OCI-LY7 (cell line): ENCODE results near the gene TYROBP. TPM values are rescaled to one million over a fixed set of nuclear protein-coding genes. Genes with fewer than 3 reads are reported as not detected.

ENCODE experiments used
- BruUV-seq: library from RNA; stranded (reverse); fragments of 400-500 nt; replicated peaks from 2 replicates; lab custom pipeline; 2021; lab: Mats Ljungman, UMichigan
- CTCF ChIA-PET: fragments of 300-600 bp; sonication (Branson Sonifier 250); formaldehyde crosslinking; loops from one replicate; lab custom pipeline; 2022; ENCODE audit warnings: antibody characterized with exemption; ENCODE audit not compliant: unreplicated experiment; lab: Charles Lee
- POLR2A ChIA-PET: fragments of 300-600 bp; sonication (Branson Sonifier 250); formaldehyde crosslinking; loops from one replicate; lab custom pipeline; 2022; ENCODE audit warnings: antibody characterized with exemption; lab: Charles Lee
- DNase-seq: peaks from one replicate; pipeline ENCODE4 v3.0.0-alpha.2; 2015; ENCODE audit warnings: low spot score
- H2AFZ ChIP-seq: fragments of 200-600 bp; sonication (generic), shearing (Covaris generic); 2 replicates; pipeline ENCODE4 v1.6.1; 2014; ENCODE audit warnings: mild to moderate bottlenecking, antibody characterized with exemption, low read length, moderate library complexity
- H3K27ac ChIP-seq: fragments of 200-600 bp; sonication (generic); 2 replicates; pipeline ENCODE4 v1.5.1; 2014; ENCODE audit warnings: mixed run types, low read depth, mild to moderate bottlenecking, moderate library complexity, low read length, inconsistent platforms; ENCODE audit not compliant: poor library complexity, severe bottlenecking
- H3K36me3 ChIP-seq: fragments of 200-600 bp; sonication (generic); 2 replicates; pipeline ENCODE4 v1.6.1; 2014; ENCODE audit warnings: mild to moderate bottlenecking, antibody characterized with exemption, low read length, moderate library complexity, mixed read lengths; ENCODE audit not compliant: insufficient read depth
- H3K4me1 ChIP-seq: fragments of 200-600 bp; sonication (generic); 2 replicates; pipeline ENCODE4 v1.5.1; 2014; ENCODE audit warnings: mild to moderate bottlenecking, low read length; ENCODE audit not compliant: insufficient read depth, poor library complexity, severe bottlenecking
- H3K4me2 ChIP-seq: fragments of 200-600 bp; sonication (generic); 2 replicates; pipeline ENCODE4 v1.6.1; 2014; ENCODE audit warnings: mild to moderate bottlenecking, low read length
- H3K4me3 ChIP-seq: fragments of 200-600 bp; sonication (generic); 2 replicates; pipeline ENCODE4 v1.5.1; 2014; ENCODE audit warnings: mild to moderate bottlenecking, low read depth, low read length; ENCODE audit not compliant: poor library complexity, severe bottlenecking
- H3K79me2 ChIP-seq: fragments of 200-600 bp; sonication (generic); 2 replicates; pipeline ENCODE4 v1.6.1; 2016; ENCODE audit warnings: low read depth, mild to moderate bottlenecking, low read length, moderate library complexity, mixed read lengths; ENCODE audit not compliant: insufficient read depth
- H3K9me2 ChIP-seq: fragments of 200-600 bp; sonication (generic); 2 replicates; pipeline ENCODE4 v1.6.1; 2016; ENCODE audit warnings: mild to moderate bottlenecking, low read length, mixed read lengths; ENCODE audit not compliant: insufficient read depth
- H3K9me3 ChIP-seq: fragments of 200-600 bp; sonication (generic); 2 replicates; pipeline ENCODE4 v1.6.1; 2014; ENCODE audit warnings: mild to moderate bottlenecking, mixed run types, low read length, mixed read lengths
- H4K20me1 ChIP-seq: fragments of 200-600 bp; sonication (generic); 2 replicates; pipeline ENCODE4 v1.6.1; 2014; ENCODE audit warnings: mild to moderate bottlenecking, antibody characterized with exemption, low read length, moderate library complexity, mixed read lengths; ENCODE audit not compliant: insufficient read depth
- EZH2phosphoT487 ChIP-seq: fragments of 200-600 bp; sonication (generic); IDR thresholded peaks from 2 replicates; pipeline ENCODE4 v1.6.1; 2018; ENCODE audit warnings: low read depth, borderline replicate concordance, mild to moderate bottlenecking, mixed run types, antibody characterized with exemption, low read length, moderate library complexity, mixed read lengths
- intact Hi-C: fragments of 100-400 bp; cut with micrococcal nuclease; formaldehyde crosslinking; loops from one replicate; pipeline ENCODE4 v1.10.0; 2022; ENCODE audit not compliant: unreplicated experiment
- total RNA-seq, 2 experiments: library from RNA; depleted of rRNA in 1 of 2; stranded (reverse); fragments of >200 nt in 1 of 2; shearing (Covaris generic) in 1 of 2; gene quantifications; 2 replicates each; pipeline ENCODE4 v1.2.3, GENCODE V29; 2014 to 2022
- TF ChIP-seq, protein P1 (sequence below): fragments of 200-600 bp; sonication (generic); conservative IDR thresholded peaks from 2 replicates; pipeline ENCODE4 v1.5.1; 2014; ENCODE audit warnings: mild to moderate bottlenecking, antibody characterized with exemption, low read length, moderate library complexity, mixed read lengths

Gene TYROBP
- total RNA-seq, 2 experiments from 2014 or later: not detected

DNA sequence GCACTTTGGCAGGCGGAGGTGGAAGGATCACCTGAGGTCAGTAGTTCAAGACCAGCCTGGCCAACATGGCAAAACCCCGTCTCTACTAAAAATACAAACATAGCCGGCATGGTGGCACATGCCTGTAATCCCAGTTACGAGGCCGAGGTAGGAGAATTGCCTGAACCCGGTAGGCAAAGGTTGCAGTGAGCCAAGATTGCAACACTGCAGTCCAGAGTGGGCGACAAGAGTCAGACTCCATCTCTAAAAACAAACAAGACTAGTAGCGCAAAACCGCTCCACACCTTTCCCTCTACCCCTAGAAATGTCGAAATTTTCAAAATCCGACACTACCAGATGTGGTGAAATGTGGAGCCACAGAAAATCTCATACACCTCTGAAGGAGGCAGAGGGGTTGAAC is 11.2 kb upstream of the TYROBP start:
- H3K4me3 ChIP-seq: no peak overlapping the region
- no peaks in the 10 kb centered on the region for H4K20me1 ChIP-seq
- no peak overlapping the region for H3K4me2 ChIP-seq
- no peak overlapping the region for H3K27ac ChIP-seq
- H3K9me3 ChIP-seq: no peaks in the 10 kb centered on the region
- TF ChIP-seq, protein P1, sequence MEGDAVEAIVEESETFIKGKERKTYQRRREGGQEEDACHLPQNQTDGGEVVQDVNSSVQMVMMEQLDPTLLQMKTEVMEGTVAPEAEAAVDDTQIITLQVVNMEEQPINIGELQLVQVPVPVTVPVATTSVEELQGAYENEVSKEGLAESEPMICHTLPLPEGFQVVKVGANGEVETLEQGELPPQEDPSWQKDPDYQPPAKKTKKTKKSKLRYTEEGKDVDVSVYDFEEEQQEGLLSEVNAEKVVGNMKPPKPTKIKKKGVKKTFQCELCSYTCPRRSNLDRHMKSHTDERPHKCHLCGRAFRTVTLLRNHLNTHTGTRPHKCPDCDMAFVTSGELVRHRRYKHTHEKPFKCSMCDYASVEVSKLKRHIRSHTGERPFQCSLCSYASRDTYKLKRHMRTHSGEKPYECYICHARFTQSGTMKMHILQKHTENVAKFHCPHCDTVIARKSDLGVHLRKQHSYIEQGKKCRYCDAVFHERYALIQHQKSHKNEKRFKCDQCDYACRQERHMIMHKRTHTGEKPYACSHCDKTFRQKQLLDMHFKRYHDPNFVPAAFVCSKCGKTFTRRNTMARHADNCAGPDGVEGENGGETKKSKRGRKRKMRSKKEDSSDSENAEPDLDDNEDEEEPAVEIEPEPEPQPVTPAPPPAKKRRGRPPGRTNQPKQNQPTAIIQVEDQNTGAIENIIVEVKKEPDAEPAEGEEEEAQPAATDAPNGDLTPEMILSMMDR: no peak
- TF ChIP-seq EZH2phosphoT487: no peak
- peaks cover 6% of the 10 kb centered on the region for H3K4me1 ChIP-seq
- intact Hi-C loops: no loop called here
- ChIA-PET CTCF (no interaction called here), POLR2A (no interaction called here)
- H2AFZ ChIP-seq: no peak overlapping the region
- H3K9me2 ChIP-seq: no peaks in the 10 kb centered on the region
- no TSS peak for BruUV-seq
- H3K79me2 ChIP-seq: no peaks in the 10 kb centered on the region
- no peaks in the 10 kb centered on the region for H3K36me3 ChIP-seq
- no peak for DNase-seq

DNA sequence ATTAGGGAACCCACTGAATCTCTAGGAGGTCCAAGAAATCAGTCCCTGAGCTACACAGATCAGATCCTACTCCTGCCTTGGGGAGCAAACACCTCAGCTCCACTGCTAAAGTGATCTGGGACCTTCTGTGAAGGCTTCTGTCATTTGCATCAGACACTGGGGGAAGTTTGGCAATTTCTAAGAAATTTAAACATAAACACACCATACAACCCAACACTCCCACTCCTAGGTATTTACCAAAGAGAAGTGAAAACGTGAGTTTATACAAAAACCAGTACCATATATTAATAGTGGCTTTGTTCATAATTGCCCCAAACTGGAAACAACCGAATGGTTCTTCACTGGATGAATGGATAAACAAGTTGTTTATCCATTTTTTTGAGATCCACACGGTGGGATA is 7.3 kb upstream of the TYROBP start:
- no peak overlapping the region for H3K4me3 ChIP-seq
- ChIA-PET POLR2A (interaction anchor here (0.7 kb wide), 1 partner anchor 94 kb away, joined by 3 read pairs; no protein-coding TSS in a partner anchor), CTCF (no interaction called here)
- H4K20me1 ChIP-seq: no peaks in the 10 kb centered on the region
- TF ChIP-seq EZH2phosphoT487: no peak
- TF ChIP-seq, protein P1: no peak
- H3K36me3 ChIP-seq: no peaks in the 10 kb centered on the region
- no peak overlapping the region for H2AFZ ChIP-seq
- intact Hi-C loops: no loop called here
- BruUV-seq: no TSS peak
- no peak for DNase-seq
- peaks cover 11% of the 10 kb centered on the region for H3K4me1 ChIP-seq
- no peak overlapping the region for H3K27ac ChIP-seq
- no peaks in the 10 kb centered on the region for H3K79me2 ChIP-seq
- H3K9me2 ChIP-seq: no peaks in the 10 kb centered on the region
- no peaks in the 10 kb centered on the region for H3K9me3 ChIP-seq
- H3K4me2 ChIP-seq: no peak overlapping the region

DNA sequence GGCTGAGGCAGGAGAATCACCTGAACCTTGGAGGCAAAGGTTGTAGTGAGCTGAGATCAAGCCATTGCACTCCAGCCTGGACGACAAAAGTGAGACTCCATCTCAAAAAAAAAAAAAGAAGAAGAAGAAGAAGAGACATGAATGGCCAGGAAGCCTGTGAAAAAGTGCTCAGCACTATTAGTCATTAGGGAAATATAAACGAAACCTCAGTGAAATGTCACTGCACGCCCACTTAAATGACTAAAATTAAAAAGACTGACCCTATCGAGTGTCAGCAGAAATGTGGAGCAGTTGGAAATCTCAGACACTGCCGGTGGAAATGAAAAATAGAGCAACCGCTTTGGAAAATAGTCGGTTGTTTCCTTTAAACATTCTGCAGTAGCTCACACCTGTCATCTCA is 5.5 kb upstream of the TYROBP start:
- intact Hi-C loops: no loop called here
- POLR2A ChIA-PET: interaction anchor here (0.7 to 0.9 kb wide), 2 partner anchors 10 to 382 kb away, joined by 3 to 4 read pairs; no protein-coding TSS in a partner anchor
- no TSS peak for BruUV-seq

More for the DNA sequence above, 5.5 kb upstream of the TYROBP start:
- no peaks in the 10 kb centered on the region for H3K9me2 ChIP-seq
- no peak overlapping the region for H3K4me3 ChIP-seq
- no peaks in the 10 kb centered on the region for H3K9me3 ChIP-seq
- TF ChIP-seq, protein P1: no peak
- no peak for TF ChIP-seq EZH2phosphoT487
- CTCF ChIA-PET: no interaction called here
- H4K20me1 ChIP-seq: no peaks in the 10 kb centered on the region
- H3K36me3 ChIP-seq: no peaks in the 10 kb centered on the region
- no peaks in the 10 kb centered on the region for H3K79me2 ChIP-seq
- H2AFZ ChIP-seq: peak overlapping the region; percentile 48; the same call in 1 of the 2 replicates
- peaks cover 29% of the 10 kb centered on the region for H3K4me1 ChIP-seq
- DNase-seq: peak; percentile 15
- H3K4me2 ChIP-seq: 0 out of 2 replicates have a peak overlapping the region, but pooled peaks have one; percentile 22
- no peak overlapping the region for H3K27ac ChIP-seq
